ENCODE measurements around the gene WDR5. TPM values are rescaled to one million over a fixed set of nuclear protein-coding genes. Genes with fewer than 3 reads are reported as not detected.

The WDR5 gene
- total RNA-seq, 4 donors from 2014 or later: 16.4 to 32.7 (median 24.5) TPM

DNA sequence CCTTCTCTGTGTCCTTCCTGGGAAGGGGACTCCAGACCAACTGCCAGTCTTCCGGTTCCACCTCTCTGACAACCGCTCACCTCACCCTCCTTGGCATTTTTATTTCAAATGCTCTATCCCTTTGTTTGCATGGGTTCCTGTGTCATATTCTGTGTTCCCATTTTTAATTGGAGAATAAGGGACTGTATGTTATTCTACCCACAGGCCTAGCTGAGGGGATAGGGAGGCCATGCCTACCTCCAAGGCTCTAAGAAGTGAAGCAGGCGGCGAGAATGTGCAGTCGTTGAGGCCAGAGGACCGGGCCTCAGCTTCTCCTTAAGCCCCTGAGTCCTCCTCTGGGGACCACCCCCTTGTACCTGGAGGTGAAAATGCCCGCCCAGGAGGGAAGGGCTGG, 936 bp upstream of the WDR5 start:
- Histone ChIP-seq H3K27me3 (no peaks in the 10 kb centered on the region), H3K36me3 (peaks cover 0 to 3% (median 0%) of the 10 kb centered on the region in 3 donors), H3K9me3 (no peaks in the 10 kb centered on the region), H3K27ac (peak overlapping the region; percentile 82 to 97 (median 88)), H3K4me3 (peak overlapping the region; percentile 48 to 99 (median 92)), H3K4me1 (peaks cover 0 to 72% (median 30%) of the 10 kb centered on the region in 4 donors)
- DNase-seq (ENCODE audit: low spot score in 2 of 2): no peak
- WGBS, 2 donors: 27 to 30% methylated on average over 7 of the region's 7 CpGs
- no peak for TF ChIP-seq POLR2A (IDR thresholded peaks at IDR 0.05)
- TF ChIP-seq EP300 (IDR thresholded peaks at IDR 0.05): no peak

DNA sequence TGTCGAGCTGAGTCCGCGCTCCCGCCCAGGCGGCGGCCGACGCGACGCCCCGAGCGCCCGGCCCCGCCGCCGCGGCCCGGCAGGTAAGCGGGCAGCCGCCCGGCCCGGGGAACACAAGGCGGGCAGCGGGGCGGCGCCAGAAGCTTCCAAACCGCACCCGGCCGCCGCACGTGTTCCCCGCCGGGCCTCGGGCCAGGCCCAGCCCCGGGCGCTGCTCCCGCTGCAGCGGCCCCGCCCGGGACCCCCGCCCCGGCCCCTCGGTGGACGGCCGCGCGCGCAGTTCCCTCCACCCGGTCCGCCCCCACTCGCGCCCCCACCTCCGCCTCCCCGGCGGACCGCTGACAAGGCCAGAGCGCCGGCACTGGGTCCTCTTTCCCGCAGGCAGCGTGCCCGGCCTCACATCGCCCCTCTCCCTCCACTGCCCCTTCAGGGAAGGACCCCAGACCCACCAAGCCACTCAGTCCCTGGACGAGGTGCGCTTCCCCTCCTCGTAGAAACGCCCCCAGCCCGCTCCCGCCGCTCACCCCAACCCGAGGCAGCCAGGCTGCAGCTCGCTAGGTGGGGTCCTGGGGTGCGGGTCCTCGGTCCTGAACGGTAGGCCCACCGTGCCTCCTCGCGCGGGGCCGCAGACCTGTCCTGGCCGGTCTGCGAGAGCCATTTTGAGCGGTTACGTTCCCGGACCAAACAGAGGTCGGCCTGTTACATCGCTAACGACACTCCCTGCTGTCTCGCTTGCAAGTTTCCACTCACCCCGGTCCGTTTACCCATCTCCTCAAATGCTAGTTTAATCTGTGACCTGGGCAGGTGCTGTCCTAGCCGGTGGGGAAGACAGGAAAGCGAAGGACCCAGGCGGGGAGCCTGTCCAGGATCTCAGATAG, 475 bp downstream of the WDR5 start:
- Histone ChIP-seq H3K4me1 (peaks cover 0 to 63% (median 30%) of the 10 kb centered on the region in 4 donors), H3K27ac (peak overlapping the region; percentile 28 to 97 (median 68)), H3K36me3 (peaks cover 0 to 17% (median 0%) of the 10 kb centered on the region in 3 donors), H3K27me3 (no peaks in the 10 kb centered on the region), H3K9me3 (no peaks in the 10 kb centered on the region), H3K4me3 (peak overlapping the region; percentile 71 to 99 (median 92))
- no peak for TF ChIP-seq EP300 (IDR thresholded peaks at IDR 0.05)
- TF ChIP-seq CTCF (IDR thresholded peaks at IDR 0.05): no peak
- no peak for TF ChIP-seq POLR2A (IDR thresholded peaks at IDR 0.05)
- DNase-seq (ENCODE audit: low spot score in 2 of 2): no peak
- 0 to 1% methylated on average over 29 to 37 of the region's 93 CpGs for WGBS, 2 donors

DNA sequence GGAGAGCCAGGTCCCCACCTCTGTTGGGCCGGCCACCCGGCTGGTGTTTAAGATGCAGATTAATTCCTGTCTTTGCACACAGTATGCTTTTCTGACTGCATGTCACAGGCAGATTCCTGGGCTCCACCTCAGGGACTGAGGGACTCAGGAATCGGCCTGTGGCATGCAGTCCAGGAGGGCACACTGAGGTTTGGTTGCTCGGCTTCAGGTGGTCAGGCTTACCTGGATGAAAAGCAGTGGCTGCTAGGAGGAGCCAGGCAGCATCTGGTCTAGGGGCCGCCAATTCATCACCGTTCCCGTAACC, 1.1 kb downstream of the WDR5 start:
- H3K27ac ChIP-seq: peak overlapping the region in 3 of 4 donors; percentile 28 to 97 (median 65)
- TF ChIP-seq CTCF (IDR thresholded peaks at IDR 0.05) (no peak), EP300 (IDR thresholded peaks at IDR 0.05) (no peak), POLR2A (IDR thresholded peaks at IDR 0.05) (no peak)
- H3K36me3 ChIP-seq: peaks cover 0 to 23% (median 5%) of the 10 kb centered on the region in 3 donors
- WGBS, 2 donors: 32 to 37% methylated on average over 7 of the region's 7 CpGs
- no peak for DNase-seq (ENCODE audit: low spot score in 2 of 2)
- peak overlapping the region; percentile 53 to 99 (median 84) for H3K4me3 ChIP-seq
- H3K27me3 ChIP-seq: no peaks in the 10 kb centered on the region
- peaks cover 0 to 57% (median 30%) of the 10 kb centered on the region in 4 donors for H3K4me1 ChIP-seq
- H3K9me3 ChIP-seq: no peaks in the 10 kb centered on the region

DNA sequence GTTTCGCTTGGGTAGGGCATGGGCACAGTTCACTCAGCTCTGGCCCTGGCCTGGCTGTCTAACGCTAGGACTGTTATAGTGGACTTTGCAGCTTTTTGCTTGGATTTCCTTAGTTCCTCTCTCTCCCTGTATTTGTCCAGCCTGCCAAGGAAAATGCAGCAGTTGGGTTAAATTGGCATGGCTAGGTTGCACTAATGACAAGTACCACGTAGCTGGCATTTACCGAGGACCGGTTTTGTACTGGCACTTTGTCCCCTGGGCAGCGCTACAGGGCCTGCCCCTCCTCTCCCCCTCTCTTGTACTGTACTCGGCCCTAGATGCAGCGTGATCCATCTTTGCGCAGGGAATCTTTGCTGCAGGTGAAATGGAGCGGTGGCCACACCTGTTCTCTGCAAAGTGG, 2.4 kb downstream of the WDR5 start:
- no peaks in the 10 kb centered on the region for H3K9me3 ChIP-seq
- TF ChIP-seq POLR2A (IDR thresholded peaks at IDR 0.05) (no peak), EP300 (IDR thresholded peaks at IDR 0.05) (no peak)
- 72% methylated on average over 10 of the region's 10 CpGs for WGBS, 2 donors
- peak overlapping the region in 2 of 4 donors; percentile 1 to 30 for H3K27ac ChIP-seq
- DNase-seq (ENCODE audit: low spot score in 2 of 2): no peak
- no peaks in the 10 kb centered on the region for H3K27me3 ChIP-seq
- no peak overlapping the region for H3K4me3 ChIP-seq
- H3K36me3 ChIP-seq: peaks cover 0 to 37% (median 17%) of the 10 kb centered on the region in 3 donors
- peaks cover 0 to 49% (median 30%) of the 10 kb centered on the region in 4 donors for H3K4me1 ChIP-seq

DNA sequence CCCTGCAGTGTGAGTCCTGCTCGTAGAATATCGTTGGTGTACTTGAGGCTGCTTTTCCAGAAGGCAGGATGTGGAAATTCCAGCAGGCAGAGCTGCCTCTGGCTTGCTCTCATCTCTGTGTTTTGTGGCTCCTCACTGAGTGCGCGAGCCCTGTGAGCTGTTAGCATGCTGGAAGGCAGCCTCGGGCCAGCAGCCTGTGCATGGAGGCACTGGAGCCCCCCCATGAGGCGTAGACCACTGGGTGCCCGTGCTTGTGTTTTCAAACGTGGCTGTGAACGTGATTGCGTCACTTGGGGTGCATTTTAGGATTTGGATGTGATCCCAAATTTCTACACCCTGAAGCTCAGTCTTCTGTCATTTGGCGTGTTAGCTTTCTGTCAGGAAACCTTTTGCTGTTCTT, 3.2 kb downstream of the WDR5 start:
- Histone ChIP-seq H3K4me1 (peaks cover 0 to 45% (median 30%) of the 10 kb centered on the region in 4 donors), H3K27ac (peak overlapping the region in 1 of 4 donors; percentile 30), H3K36me3 (peaks cover 0 to 45% (median 17%) of the 10 kb centered on the region in 3 donors), H3K9me3 (no peaks in the 10 kb centered on the region), H3K4me3 (no peak overlapping the region), H3K27me3 (no peaks in the 10 kb centered on the region)
- 42 to 48% methylated on average over 11 of the region's 11 CpGs for WGBS, 2 donors
- DNase-seq (ENCODE audit: low spot score in 2 of 2): no peak
- TF ChIP-seq POLR2A (IDR thresholded peaks at IDR 0.05) (no peak), CTCF (IDR thresholded peaks at IDR 0.05) (no peak), EP300 (IDR thresholded peaks at IDR 0.05) (no peak)

- Histone ChIP-seq H3K4me1 (peaks cover 0 to 31% (median 23%) of the 10 kb centered on the region in 4 donors), H3K36me3 (peaks cover 0 to 73% (median 23%) of the 10 kb centered on the region in 3 donors), H3K27me3 (no peaks in the 10 kb centered on the region), H3K9me3 (no peaks in the 10 kb centered on the region), H3K4me3 (no peak overlapping the region), H3K27ac (no peak overlapping the region)
- TF ChIP-seq POLR2A (IDR thresholded peaks at IDR 0.05) (no peak), CTCF (IDR thresholded peaks at IDR 0.05) (no peak)
- WGBS, 2 donors: 88 to 92% methylated on average over 13 of the region's 13 CpGs
- DNase-seq (ENCODE audit: low spot score in 2 of 2): no peak
Measured at GRCh38 chr9:134141906-134142305, 6.0 kb downstream of the WDR5 start.
